IPS-18a (cell line): Measurements from ENCODE around the gene HTR3C.
A peak's percentile ranks its signal among the peaks of the same experiment; 100 is the strongest.
"Not testable (repeated sequence)": the region's sequence is repeated elsewhere in the genome, so short reads cannot be mapped to it uniquely, and the experiment has no call there.

Source experiments
- H3K27ac ChIP-seq: one replicate; pipeline ENCODE4 v1.5.1; 2013; ENCODE audit warnings: low read length
- H3K27me3 ChIP-seq: one replicate; pipeline ENCODE4 v1.6.1; 2013; ENCODE audit warnings: mild to moderate bottlenecking, low read length; ENCODE audit not compliant: control insufficient read depth, insufficient read depth
- H3K36me3 ChIP-seq: one replicate; pipeline ENCODE4 v1.6.1; 2013; ENCODE audit warnings: low read depth, low read length; ENCODE audit not compliant: control insufficient read depth
- H3K4me1 ChIP-seq: one replicate; pipeline ENCODE4 v1.6.1; 2013; ENCODE audit warnings: low read depth, low read length; ENCODE audit not compliant: control insufficient read depth
- H3K4me3 ChIP-seq: one replicate; pipeline ENCODE4 v1.5.1; 2013; ENCODE audit warnings: low read length
- H3K9ac ChIP-seq: one replicate; pipeline ENCODE4 v1.6.1; 2013; ENCODE audit warnings: mild to moderate bottlenecking, low read length, moderate library complexity
- H3K9me3 ChIP-seq: one replicate; pipeline ENCODE4 v1.6.1; 2013; ENCODE audit warnings: low read depth, low read length; ENCODE audit not compliant: control insufficient read depth

Gene HTR3C

GRCh38 chr3:184016811-184017671 is 35.8 kb upstream of the HTR3C start:
- Histone ChIP-seq H3K9ac (peak overlapping the region; percentile 84), H3K36me3 (no peaks in the 10 kb centered on the region), H3K4me1 (peaks cover 4% of the 10 kb centered on the region), H3K4me3 (peak overlapping the region; percentile 94), H3K27ac (peak overlapping the region; percentile 70), H3K27me3 (no peaks in the 10 kb centered on the region), H3K9me3 (no peaks in the 10 kb centered on the region)

- H3K27ac ChIP-seq = peak within 1 kb of the TSS; percentile 70
- H3K9me3 ChIP-seq = no peaks in the 10 kb centered on the region
- no peaks in the 10 kb centered on the region for H3K36me3 ChIP-seq
- H3K4me1 ChIP-seq = peaks cover 4% of the 10 kb centered on the region
- H3K9ac ChIP-seq = peak within 1 kb of the TSS; percentile 84
- no peaks in the 10 kb centered on the region for H3K27me3 ChIP-seq
- H3K4me3 ChIP-seq = peak within 1 kb of the TSS; percentile 94
These were observed 35.0 kb upstream of the HTR3C start, which contains the start of gene ABCC5 for GRCh38 chr3:184017672-184018423. TSS of gene ABCC5 (minus strand) at chr3:184017884. CDS start at chr3:184014392, 3,492 bp downstream.

- no peaks in the 10 kb centered on the region for H3K36me3 ChIP-seq
- no peaks in the 10 kb centered on the region for H3K9me3 ChIP-seq
- no peaks in the 10 kb centered on the region for H3K27me3 ChIP-seq
- H3K4me1 ChIP-seq = peaks cover 4% of the 10 kb centered on the region
- peak overlapping the region; percentile 38 for H3K27ac ChIP-seq
- peak overlapping the region; percentile 84 for H3K9ac ChIP-seq
- peak overlapping the region; percentile 94 for H3K4me3 ChIP-seq
These were observed 34.3 kb upstream of the HTR3C start for GRCh38 chr3:184018424-184018973.

- H3K4me3 ChIP-seq = no peak overlapping the region
- no peaks in the 10 kb centered on the region for H3K9me3 ChIP-seq
- no peaks in the 10 kb centered on the region for H3K27me3 ChIP-seq
- H3K4me1 ChIP-seq = no peaks in the 10 kb centered on the region
- H3K27ac ChIP-seq = no peak overlapping the region
- H3K36me3 ChIP-seq = no peaks in the 10 kb centered on the region
- no peak overlapping the region for H3K9ac ChIP-seq
These were observed 30.5 kb upstream of the HTR3C start for GRCh38 chr3:184022323-184022722.

GRCh38 chr3:184025256-184025655 is 27.6 kb upstream of the HTR3C start:
- not testable (repeated sequence) for H3K9me3 ChIP-seq, H3K4me1 ChIP-seq, H3K36me3 ChIP-seq, H3K27ac ChIP-seq, H3K4me3 ChIP-seq, H3K9ac ChIP-seq, H3K27me3 ChIP-seq

- not testable (repeated sequence) for H3K27me3 ChIP-seq, H3K36me3 ChIP-seq, H3K4me1 ChIP-seq, H3K9me3 ChIP-seq, H3K27ac ChIP-seq, H3K4me3 ChIP-seq, H3K9ac ChIP-seq
These were observed 24.5 kb upstream of the HTR3C start for GRCh38 chr3:184028275-184028890.

GRCh38 chr3:184029443-184029842 is 23.4 kb upstream of the HTR3C start:
- Histone ChIP-seq H3K27me3 (no peaks in the 10 kb centered on the region), H3K4me3 (no peak overlapping the region), H3K27ac (no peak overlapping the region), H3K9me3 (no peaks in the 10 kb centered on the region), H3K36me3 (no peaks in the 10 kb centered on the region), H3K9ac (no peak overlapping the region), H3K4me1 (no peaks in the 10 kb centered on the region)

GRCh38 chr3:184030536-184030935 is 22.3 kb upstream of the HTR3C start:
- Histone ChIP-seq H3K9me3 (no peaks in the 10 kb centered on the region), H3K27ac (no peak overlapping the region), H3K9ac (no peak overlapping the region), H3K36me3 (no peaks in the 10 kb centered on the region), H3K27me3 (no peaks in the 10 kb centered on the region), H3K4me1 (no peaks in the 10 kb centered on the region), H3K4me3 (no peak overlapping the region)

GRCh38 chr3:184031187-184031792 is 21.6 kb upstream of the HTR3C start, which contains the start of gene HTR3D:
TSS of gene HTR3D (plus strand) at chr3:184031742. CDS start at chr3:184031742, 0 bp downstream.
- H3K9ac ChIP-seq = no peak within 1 kb of the TSS
- no peaks in the 10 kb centered on the region for H3K4me1 ChIP-seq
- no peaks in the 10 kb centered on the region for H3K27me3 ChIP-seq
- no peaks in the 10 kb centered on the region for H3K36me3 ChIP-seq
- no peak within 1 kb of the TSS for H3K27ac ChIP-seq
- no peaks in the 10 kb centered on the region for H3K9me3 ChIP-seq
- H3K4me3 ChIP-seq = no peak within 1 kb of the TSS

- Histone ChIP-seq H3K36me3 (no peaks in the 10 kb centered on the region), H3K27me3 (no peaks in the 10 kb centered on the region), H3K4me3 (no peak overlapping the region), H3K27ac (no peak overlapping the region), H3K9ac (no peak overlapping the region), H3K4me1 (no peaks in the 10 kb centered on the region), H3K9me3 (no peaks in the 10 kb centered on the region)
These were observed 15.0 kb upstream of the HTR3C start for GRCh38 chr3:184037816-184038215.

GRCh38 chr3:184038307-184038706 is 14.5 kb upstream of the HTR3C start:
- not testable (repeated sequence) for H3K4me1 ChIP-seq, H3K27me3 ChIP-seq, H3K36me3 ChIP-seq, H3K27ac ChIP-seq, H3K9me3 ChIP-seq, H3K4me3 ChIP-seq, H3K9ac ChIP-seq
